Ramos (cell line): ENCODE data around the gene NDUFA11.

ENCODE experiments used
- in situ Hi-C: fragments of 300-500 bp; cut with MboI; formaldehyde crosslinking; loops from one replicate; pipeline ENCODE4 v1.14.3; 2022; ENCODE audit warnings: low sequenced_read_pairs; ENCODE audit not compliant: unreplicated experiment

NDUFA11 gene

DNA sequence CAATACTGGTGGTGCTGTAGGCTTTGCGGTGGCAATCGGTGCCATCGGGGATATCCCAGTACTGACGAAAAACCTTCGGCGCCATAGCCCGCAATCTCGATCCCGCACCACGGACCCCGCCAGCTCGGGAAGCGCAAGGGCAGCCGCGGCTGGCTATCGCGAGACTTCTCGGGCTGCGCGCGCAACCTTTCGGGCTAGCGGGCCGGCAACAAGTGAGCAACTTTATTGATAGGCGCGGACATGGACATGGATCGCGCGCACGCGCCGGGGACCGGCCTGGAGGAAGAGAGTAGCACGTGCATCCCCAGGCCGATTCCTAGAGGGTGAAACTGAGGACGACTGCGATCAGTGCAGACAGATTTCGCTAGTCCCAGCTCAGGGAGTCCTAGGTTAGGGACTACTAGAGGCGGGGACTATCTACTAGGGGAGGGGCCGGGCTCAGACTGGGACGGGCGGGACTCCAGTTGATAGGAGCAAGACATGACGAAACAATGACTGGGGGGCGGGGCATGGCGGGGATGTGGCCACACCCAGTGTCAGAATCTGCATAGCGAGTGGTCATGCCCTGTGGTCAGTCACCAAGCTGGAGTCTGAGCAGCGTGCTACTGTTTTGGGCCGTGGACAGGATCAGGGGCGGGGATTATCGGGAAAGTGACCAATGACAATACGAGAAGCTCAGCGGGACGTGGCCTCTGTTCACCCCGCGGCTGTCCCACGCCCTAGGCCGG lies at the start of gene NDUFA11:
Gene NDUFA11 (minus strand): TSS at position 167 of the 728 bp plus-strand sequence. CDS start 82 bp downstream, at position 85.
- in situ Hi-C loops = no loop called here

GRCh38 chr19:5953030-5953589 lies 49.5 kb upstream of the NDUFA11 start:
- in situ Hi-C loops = no loop called here

GRCh38 chr19:5952193-5953029 lies 48.8 kb upstream of the NDUFA11 start:
- in situ Hi-C loops = no loop called here

DNA sequence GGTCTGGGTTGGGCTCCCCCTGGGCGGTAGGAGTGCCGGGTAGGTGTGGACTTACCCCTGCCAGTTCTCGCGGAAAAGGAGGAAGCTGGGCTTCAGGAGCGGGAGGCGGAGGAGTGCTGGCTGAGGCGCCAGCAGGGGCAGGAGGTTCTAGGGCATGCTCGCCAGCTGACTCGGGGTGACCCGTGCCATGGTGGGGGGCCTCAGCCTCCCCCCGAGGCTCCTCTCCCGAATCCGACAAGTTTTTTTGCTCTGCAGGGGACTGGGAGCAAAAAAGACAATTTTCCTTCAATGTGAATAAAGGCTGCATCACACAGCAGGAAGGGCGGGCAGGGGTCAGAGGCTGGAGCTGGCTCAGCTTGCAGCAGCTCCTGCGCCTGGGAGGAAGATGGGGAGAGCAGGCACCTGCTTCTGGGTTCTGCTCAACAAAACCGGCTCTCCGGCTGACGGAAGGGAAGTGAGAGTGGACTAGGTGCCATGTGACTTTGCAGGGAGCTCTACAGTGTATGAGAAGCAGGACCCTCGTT lies 47.8 kb upstream of the NDUFA11 start:
- in situ Hi-C loops = no loop called here

GRCh38 chr19:5950741-5951140 lies 47.2 kb upstream of the NDUFA11 start:
- in situ Hi-C loops = no loop called here

DNA sequence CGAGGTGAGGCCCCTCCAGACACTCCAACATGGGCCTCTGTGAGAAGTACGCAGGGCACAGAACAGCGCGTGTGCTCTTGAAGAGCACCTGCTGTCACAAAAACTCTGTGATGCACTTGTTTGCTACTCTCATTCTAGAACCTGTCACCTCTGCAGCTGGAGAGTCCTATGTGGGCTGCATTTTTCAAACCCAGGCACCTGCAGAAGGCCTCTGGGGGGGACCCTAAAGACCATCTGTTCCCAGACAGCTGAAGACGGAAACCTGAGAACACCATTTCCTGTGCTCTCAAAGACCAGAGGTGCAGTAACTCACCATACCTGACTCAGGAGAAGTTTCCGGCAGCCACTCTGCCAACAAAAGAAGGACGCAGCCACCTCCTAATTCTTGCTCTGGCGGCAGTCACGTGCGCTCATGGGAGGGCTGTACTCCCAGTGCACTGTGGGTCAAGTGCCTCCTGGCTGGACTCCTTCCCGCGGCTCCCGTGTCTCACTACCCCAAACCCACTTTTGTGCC lies 46.3 kb upstream of the NDUFA11 start:
- in situ Hi-C loops = no loop called here

DNA sequence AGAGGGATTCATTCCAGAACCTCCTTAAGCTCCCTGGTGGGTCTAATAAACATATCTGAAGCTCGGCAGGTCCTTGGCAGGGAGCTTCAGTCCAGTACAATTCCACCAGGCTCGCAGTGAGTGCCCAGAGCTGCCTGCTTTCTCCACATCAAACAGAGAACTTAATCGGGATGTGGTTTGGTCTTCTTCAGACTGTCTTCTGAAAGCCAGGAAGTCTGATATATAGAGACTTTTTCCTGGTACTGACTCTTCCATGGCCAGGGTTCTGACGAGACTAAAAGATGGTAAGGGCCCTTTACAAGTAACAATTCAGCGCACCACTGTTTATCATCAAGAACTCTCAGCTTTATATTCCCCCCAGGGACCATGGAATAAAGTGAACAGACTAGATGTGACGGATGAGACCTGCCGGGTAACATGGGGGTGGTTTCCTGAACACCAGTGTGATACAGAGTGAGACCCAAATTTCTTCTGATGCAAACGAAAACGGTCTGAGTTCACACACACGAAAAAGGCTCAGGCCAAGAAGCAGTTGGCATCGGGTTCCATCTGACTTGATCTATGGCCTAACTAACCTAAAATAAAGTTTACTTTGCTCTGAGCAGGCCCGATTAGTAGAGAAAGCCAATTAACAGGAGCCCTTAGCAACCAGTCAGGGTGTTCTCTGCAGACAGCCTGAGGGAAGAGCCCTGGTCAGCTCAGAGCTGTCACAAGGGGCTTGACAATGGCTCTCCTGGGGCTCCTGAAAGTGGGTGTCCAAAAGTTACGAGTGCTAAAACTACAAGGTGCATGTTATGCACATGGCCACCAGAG lies 45.4 kb upstream of the NDUFA11 start:
- in situ Hi-C loops = no loop called here

DNA sequence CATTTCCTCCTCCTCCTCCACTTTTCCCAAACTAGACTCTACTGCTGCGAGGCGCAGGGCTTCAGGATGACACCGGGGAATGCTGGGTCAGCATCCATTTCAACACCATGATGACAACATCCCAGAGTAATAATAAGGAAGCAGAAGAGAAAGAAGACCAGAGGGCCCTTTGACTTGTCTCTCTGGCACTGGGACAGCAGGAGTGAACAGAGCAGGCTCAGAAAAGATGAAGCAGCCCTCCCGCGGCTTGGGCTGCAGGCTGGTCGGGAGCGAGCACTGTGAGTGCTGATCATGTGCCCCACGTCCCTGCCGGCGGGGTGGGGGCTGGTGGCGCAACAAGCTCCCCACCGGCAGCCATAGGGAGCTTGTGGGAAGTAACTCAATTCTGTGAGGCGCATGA lies 43.8 kb upstream of the NDUFA11 start:
- in situ Hi-C loops = no loop called here

GRCh38 chr19:5943623-5944022 lies 40.0 kb upstream of the NDUFA11 start:
- in situ Hi-C loops = no loop called here

DNA sequence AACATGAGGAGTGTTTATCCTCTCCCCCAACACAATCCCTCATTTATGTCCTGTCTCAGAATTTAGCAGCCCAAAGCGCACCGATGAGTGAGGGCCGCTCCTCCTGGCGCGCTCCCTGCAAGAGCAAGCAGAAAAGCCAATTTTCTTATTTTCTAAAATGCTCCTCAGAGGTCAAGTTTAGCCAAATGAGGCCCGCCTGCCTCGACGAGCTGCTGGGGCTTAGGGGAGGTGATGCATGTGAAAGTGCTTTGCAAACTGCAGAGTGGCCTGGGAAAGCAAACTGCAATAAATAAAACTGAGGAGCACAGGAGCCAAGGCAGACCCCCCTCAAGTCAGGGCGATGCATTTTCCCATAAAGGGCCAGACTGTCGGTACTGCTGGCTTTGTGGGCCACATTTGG lies 39.5 kb upstream of the NDUFA11 start:
- in situ Hi-C loops = no loop called here

DNA sequence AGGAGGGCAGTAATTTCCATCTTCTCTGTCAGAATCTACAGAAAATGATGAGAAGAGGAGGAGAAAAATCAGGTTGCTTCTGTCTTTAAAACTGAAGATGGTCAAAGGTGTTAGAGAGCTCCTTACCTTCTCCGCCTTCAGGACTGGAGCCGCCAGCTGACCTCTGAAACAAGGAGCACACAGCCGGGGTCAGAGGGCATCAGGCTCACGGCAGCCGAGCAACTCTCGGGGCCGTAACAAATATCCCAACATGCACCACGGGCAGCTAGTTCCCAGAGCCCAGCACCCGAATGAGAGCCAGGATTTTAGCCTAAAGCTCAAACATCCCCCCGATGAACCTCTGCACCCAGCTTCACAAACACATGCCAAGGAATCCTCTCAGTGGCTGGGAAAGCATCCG lies 38.1 kb upstream of the NDUFA11 start:
- in situ Hi-C loops = no loop called here

DNA sequence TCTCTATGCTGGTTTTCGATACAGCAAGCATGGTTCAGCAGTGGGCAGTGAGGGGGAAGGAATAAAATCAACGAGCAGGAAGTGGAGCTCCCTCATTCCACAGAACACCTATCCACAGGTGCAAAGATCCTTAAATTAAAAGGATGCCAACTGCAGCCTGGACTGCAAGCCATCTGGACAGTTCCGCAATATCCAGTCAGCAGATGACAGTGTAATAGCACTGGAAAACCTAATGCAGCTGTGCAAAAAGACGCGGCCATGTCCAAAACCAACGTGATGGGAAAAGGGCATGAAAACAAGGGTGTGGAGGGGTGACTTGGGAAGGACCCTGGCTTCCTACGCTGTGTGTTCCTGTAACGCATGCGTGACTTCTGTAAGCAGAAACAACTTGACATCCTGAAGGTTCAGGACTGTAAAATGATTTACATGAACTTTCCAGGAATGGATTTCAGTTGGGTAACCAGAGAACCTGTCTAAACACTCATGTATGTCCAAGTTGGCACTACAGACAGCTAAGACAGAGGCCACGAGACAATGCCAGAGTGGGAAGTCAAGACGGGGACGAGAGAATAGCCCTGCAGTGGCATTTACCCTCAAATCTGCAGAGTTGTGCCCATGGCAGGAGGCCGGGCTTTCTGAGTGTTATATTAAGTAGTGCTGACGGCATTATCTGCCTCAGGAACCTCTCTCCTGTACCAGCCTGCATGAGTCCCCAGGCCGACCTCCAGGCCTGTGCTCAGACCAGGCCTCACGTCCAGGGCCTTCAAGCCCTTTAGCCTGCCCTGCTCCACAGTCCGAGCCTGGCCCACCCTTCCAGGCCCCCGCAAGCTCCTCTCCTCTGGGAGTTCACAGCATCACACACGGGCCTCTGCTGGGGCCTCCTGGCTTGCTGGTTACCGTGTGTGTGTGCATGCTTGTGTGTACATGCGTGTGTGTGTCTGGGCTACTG lies 36.9 kb upstream of the NDUFA11 start:
- in situ Hi-C loops = no loop called here

DNA sequence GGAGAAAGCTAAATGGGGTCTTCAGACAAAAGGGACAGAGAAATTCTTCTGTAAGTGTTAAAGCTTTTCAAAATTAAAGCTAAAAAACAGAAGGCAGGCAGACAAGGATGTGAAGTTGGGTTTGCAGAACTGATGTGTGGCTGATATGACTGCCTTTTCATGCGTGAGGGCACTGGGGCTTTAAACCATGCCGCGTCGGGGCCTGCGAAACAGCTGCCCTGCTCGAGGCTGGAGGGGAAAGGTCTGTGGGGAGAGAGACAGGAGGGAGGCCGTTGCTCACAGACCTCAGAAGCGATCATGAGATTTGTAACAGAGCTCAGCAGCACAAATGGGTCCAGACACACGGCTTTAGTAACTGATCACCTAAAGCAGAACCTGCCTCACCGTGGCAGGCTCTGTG lies 34.0 kb upstream of the NDUFA11 start:
- in situ Hi-C loops = no loop called here

GRCh38 chr19:5936292-5936592 lies 32.7 kb upstream of the NDUFA11 start:
- in situ Hi-C loops = no loop called here

DNA sequence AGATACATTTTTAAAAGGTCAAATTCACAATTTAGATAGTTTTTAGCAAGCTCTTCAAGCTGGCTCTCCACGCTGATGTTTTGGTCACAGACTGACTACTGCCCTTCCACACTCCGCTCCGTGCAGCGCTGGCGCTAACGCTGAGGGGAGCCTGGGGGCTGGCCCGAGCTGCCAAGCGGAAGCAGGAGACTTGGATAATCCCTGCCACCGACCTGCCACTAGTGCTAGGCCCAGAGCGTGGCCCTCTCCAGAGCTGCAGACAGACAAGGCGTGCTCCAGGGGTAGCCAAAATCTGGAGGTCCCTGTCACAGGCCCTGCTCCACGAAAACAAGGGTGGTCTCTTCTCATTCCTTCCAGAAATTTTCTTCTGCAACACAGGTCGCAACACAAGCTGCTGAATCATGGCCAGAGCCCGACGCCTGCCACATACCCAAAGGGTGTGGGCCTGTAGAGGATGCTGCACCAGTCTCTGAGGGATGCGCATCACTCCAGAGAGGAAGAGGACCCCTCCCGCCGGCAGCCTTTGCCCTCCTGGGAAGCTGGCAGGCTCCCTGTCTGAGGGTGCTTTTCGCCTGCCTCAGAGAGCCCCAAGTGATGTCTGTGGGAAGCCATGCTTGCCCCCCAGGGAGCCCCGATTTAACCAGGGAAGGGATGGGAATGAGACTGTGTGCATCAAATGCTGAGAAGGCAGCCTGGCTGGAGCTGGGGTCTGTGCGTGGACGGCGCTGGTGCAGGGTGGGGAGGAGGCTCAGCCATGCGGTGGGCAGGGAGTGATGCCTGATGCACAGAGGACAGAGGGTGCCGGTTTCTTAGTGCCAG lies 32.1 kb upstream of the NDUFA11 start:
- in situ Hi-C loops = no loop called here

DNA sequence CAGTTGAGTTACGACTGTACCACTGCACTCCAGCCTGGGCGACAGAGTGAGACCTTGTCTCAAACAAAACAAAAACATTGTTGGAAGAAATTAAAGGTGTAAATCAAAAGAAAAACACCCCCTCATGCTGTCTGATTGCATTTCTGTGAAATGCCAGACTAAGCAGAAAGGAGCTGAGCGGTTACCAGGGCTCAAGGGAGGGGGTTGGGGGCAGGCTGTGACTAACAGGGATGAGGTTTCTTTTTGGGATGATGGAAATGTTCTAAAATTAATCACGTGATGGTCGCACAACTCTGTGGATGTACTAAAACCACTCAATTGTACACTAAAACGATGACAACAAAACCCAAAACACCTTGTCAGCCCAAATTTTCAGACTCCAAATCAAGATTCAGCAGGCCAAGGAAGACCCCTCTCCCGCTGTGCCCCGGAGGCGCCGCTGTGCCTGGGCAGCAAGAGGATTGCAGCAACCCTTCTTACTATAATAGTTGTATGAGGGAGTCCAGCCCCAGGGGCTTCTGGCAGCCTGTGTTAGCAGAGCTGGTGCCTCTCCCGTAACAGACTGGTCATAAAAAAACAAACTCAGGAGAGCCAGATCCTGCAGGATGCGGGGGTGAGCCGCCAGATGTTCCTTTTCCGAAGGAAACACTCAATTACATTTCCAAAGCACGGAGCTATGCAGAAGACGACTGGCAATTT lies 31.3 kb upstream of the NDUFA11 start:
- in situ Hi-C loops = no loop called here

DNA sequence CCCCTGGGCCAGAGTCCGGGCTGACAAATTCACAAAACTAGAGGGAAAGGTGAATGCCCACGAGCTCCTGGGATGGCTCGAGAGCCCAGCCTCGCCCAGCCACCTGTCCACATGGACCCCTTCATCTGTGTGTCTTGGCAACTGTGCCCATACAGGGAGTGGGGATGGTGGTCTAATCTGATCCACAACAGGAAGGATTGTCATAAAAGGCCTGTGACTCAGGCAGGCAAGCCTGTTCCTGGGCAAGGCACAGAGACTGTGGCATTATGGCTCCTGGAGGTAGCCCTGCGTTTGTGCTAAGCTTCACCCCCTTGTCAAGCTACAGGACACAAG lies 30.4 kb upstream of the NDUFA11 start:
- in situ Hi-C loops = no loop called here
